Retina (tissue), 1 donor: ENCODE data around the gene STXBP1.
A peak's percentile ranks its signal among the peaks of the same experiment; 100 is the strongest.
"Not testable (repeated sequence)": the region's sequence is repeated elsewhere in the genome, so short reads cannot be mapped to it uniquely, and the experiment has no call there.

Experiments used
- DNase-seq: peaks from one replicate; pipeline ENCODE4 v3.0.0-alpha.2; 2016

The STXBP1 gene

DNA sequence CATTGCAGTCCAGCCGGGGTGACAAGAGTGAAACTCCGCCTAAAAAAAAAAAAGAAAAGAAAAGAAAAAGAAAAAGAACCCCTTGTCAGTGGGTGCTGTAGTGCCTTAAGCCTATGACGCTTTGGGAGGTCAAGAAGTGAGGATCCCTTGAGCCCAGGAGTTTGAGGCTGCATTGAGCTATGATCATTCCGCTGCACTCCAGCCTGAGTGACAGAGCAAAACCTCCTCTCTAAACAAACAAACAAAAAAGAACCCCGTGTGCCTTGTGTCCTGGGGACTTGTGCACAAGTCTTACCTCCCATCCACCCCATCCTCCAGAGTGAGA lies 33.5 kb upstream of the STXBP1 start:
- DNase-seq = no peak

GRCh38 chr9:127578952-127579853 lies 32.9 kb upstream of the STXBP1 start:
- DNase-seq = peak; percentile 83

DNA sequence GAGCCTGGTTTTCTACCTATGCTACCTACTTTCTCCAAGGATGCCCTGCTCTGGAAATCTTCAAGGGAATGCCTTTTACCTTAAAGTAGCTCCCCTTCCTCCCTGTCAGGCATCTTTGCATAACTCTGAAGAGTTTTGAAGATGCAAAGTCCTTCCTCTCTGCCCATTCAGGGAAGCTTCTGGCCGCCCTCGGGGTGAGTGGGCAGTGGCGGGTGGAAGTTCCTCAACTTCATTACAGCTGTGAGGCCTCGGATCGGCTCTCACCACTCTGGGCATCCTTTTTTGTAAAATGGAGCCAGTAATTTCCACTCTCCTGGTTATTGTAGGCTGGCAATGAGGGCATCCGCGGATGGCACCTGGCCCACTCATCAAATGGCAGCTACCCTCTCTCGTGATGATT lies 31.7 kb upstream of the STXBP1 start:
- no peak for DNase-seq

GRCh38 chr9:127580879-127581475 lies 31.1 kb upstream of the STXBP1 start:
- no peak for DNase-seq

GRCh38 chr9:127584474-127584805 lies 27.6 kb upstream of the STXBP1 start:
- DNase-seq = not testable (repeated sequence)

GRCh38 chr9:127585161-127585819 lies 26.8 kb upstream of the STXBP1 start:
- DNase-seq = no peak

- no peak for DNase-seq
Observed at GRCh38 chr9:127586096-127586495, 26.0 kb upstream of the STXBP1 start.

GRCh38 chr9:127586537-127586936 lies 25.5 kb upstream of the STXBP1 start:
- DNase-seq = peak; percentile 80

GRCh38 chr9:127587966-127588365 lies 24.1 kb upstream of the STXBP1 start:
- no peak for DNase-seq

DNA sequence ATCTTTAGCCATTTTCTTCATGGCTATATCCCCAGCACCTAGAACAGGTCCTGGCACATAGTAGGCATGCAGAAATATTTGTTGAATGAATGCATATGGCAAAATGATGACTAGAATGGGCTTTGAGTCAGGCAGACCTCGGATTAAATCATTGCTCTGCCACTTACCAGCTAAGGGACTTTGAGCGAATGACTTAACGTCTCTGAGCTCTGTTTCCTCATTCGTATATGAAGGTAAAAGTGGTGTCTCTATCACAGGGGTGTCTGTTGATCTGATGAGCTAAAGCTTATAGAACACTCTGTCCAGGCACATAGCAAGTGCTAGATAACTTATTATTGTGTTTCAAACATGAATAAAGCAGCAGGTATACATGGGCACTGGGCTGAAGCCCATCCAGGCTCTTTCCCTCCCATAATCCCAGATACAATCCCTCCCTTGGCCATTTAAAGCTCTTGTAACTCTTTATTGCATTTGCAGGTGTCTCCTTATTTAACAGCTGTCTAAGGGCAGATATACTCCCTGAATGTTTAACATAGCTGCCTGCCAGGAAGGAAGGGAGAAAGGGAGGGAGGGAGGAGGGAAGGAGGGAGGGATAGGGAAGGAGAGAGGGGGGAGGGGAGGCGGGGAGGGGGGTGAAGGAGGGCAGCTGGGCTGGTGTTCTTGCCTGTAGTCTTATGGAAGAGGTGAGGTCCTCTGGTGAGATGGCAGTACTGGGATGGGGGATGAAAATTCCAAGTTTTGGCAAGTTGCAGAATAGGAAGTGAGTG lies 23.2 kb upstream of the STXBP1 start:
- no peak for DNase-seq

- peak; percentile 78 for DNase-seq
Observed at GRCh38 chr9:127589955-127590370, 22.1 kb upstream of the STXBP1 start.

DNA sequence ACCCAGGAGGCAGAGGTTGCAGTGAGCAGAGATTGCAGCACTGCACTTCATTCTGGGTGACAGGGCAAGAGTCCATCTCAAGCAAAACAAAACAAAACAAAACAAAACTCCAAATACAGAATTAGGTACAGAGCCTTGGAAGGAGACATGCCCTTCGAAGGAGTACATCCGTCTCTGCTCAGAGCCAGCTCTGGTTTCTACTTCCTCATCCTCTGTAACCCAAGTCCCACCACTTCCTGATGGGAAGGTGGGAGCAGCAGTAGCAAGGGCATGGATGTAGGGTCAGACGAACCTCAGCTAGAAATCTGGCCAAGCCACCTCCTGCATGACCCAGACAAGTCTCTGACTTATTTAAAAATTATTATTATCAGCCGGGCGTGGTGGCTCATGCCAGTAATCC lies 16.5 kb upstream of the STXBP1 start:
- DNase-seq = no peak

- no peak for DNase-seq
Observed at GRCh38 chr9:127598839-127599549, 13.1 kb upstream of the STXBP1 start.

DNA sequence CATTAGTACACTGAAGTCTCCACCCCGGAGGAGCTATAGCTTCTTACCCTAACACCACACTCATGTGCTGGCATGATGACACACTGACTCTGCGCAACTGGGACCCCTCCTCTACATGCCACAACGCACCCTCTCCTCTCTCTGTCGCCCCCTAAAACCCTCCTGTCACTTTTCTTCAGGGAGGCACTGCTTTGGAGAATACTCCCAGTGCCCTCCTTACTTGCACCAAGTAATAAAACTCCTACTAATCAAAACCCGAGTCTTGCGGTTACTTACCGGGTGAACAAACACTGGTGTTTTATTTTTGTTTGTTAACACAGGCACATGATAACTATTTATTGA lies 12.6 kb upstream of the STXBP1 start:
- DNase-seq = no peak

- no peak for DNase-seq
Observed at GRCh38 chr9:127603226-127603625, 8.9 kb upstream of the STXBP1 start.

- no peak for DNase-seq
Observed at GRCh38 chr9:127606043-127606442, 6.0 kb upstream of the STXBP1 start.

GRCh38 chr9:127608104-127608966 lies 3.7 kb upstream of the STXBP1 start:
- peak; percentile 89 for DNase-seq

DNA sequence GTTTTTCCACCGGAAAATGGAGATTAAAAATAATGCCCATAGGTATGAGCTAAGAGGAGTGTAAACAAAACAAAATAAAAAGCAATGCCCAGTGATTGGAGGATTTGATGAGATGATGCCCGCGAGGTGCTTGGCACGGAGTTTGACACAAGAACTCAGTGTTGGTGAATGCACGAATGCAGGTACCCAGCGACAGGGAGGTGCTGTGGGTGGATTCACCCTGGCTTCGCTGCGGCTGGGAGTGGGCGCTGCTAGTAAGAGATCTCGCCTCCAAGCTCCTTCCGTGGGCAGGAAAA lies 526 bp upstream of the STXBP1 start:
- DNase-seq = no peak

DNA sequence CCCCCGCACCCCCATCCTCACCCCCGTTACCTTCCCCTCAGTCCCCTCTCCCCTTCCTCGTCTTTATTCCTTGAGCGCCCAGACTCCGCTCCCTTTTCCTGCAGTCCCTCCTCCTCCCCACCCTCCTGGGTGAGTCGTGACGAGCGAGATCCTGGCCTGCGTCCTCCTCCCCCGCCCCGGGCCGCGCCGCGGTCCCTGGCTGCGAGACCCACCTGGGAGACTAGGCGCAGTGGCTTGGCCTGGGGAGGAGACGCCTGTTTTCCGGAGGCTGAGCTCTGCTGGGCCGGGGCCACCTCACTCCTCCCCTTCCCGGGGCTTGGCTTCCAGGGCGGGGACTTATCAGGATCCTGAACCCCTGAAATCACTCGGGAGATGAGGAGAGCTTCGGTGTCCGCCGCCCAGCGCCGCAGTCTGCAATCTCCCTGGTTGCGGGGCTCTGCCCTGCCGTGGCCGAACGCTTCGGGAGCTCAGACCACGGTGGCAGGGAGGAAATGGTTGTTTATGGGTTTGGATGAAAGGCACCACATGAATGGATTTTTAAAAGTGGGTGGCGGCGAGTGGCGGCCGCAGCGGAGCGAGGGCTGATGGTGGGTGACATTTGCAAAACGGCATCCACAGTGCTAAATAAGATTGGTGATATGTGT lies 984 bp downstream of the STXBP1 start:
- DNase-seq = peak; percentile 86

DNA sequence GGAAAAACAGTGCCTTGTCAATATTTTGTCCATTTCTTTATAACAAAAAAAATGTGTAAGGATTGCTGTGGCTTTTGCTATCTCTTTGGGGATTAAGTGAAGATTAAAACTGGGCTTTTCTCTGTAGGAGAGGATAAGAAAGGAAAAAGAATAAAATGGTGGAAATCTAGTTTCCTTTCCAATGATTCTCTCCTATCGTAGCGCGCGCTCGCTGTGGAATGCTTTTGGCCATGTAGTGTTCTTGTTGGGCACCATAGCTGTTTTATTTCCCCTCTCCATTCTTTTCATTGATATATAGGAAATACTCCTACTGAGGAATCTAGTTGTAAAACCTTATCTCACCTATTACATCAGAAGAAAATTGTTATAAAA lies 1.5 kb downstream of the STXBP1 start:
- DNase-seq = no peak

- no peak for DNase-seq
Observed at GRCh38 chr9:127614961-127615360, 2.9 kb downstream of the STXBP1 start.
